GM21526 (cell line): ENCODE results near the gene NR2C2.
"Not testable (repeated sequence)": the region's sequence is repeated elsewhere in the genome, so short reads cannot be mapped to it uniquely, and the experiment has no call there.

Source experiments
- ATAC-seq: cut with Tn5 transposase; IDR thresholded peaks from one replicate; pipeline ENCODE4 v1.9.1; 2021; ENCODE audit warnings: moderate library complexity; ENCODE audit not compliant: unreplicated experiment, low FRiP score

NR2C2 gene

DNA sequence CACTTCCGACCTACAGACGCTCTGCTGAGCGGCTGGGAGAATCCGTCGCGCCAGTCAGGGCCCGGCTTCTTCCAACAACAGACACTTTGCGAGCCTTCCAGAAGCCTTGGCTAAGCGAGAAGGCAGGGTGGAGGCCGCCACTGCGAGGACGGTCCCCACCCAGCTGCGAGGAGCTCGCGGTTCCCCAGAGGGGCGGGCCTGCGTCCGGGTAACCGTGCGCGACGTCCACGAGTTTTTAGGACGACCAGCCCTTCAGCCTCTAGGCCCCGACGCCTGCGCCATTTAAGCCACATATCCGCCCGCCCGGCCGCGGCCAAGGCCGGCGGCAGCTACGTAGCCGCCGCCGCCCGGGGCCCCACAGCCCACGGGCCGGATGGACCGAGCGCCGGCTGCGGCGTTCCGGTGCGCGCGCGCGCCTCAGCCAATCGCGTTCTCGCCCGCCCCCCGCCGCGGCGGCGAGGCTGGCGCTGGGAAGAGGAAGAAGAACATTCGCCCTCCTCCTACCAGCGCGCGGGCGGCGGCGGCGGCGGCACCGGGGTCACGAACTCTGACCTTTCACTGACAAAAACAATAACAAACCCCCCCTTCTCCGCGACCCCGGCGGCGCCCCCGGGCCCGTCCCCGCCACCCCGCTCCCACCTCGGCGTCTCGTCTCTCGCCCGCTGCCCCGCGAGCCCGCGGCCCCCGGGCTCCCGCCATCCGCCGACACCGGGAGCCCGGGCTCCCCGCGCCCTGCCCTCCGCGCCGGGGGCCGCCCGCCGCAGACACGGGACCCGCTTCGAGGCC, at the start of gene NR2C2:
TSS of gene NR2C2 (plus strand) at position 484 of the 786 bp plus-strand sequence. CDS start 56,332 bp downstream, outside the sequence.
- peak; percentile 52 for ATAC-seq

DNA sequence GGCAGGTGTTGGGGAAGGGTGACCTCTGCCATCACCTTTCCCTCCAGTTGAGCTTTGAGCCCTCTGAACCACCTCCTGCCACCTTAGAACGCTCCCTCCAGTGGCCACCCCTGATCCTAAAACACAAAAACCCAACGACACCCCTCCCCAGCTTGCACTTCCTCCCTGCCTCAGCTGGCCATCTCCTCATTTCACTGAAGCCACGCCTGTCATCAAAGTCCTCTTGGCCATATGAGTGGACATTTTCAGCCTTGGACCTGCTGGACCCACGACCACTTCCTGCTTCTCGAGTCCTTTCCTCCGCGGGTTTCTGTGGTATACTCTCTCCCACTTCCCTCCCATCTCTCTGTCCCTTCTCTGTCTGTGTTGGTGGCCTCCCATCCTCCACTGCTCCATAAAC, 48.5 kb upstream of the NR2C2 start:
- no peak for ATAC-seq

GRCh38 chr3:14899993-14900618, 47.3 kb upstream of the NR2C2 start:
- ATAC-seq, result no peak

GRCh38 chr3:14900881-14901873, 46.2 kb upstream of the NR2C2 start:
- ATAC-seq, result no peak

GRCh38 chr3:14902719-14903118, 44.7 kb upstream of the NR2C2 start:
- ATAC-seq, result no peak

GRCh38 chr3:14903501-14903900, 43.9 kb upstream of the NR2C2 start:
- ATAC-seq, result not testable (repeated sequence)

GRCh38 chr3:14905055-14905657, 42.2 kb upstream of the NR2C2 start:
- ATAC-seq, result no peak

DNA sequence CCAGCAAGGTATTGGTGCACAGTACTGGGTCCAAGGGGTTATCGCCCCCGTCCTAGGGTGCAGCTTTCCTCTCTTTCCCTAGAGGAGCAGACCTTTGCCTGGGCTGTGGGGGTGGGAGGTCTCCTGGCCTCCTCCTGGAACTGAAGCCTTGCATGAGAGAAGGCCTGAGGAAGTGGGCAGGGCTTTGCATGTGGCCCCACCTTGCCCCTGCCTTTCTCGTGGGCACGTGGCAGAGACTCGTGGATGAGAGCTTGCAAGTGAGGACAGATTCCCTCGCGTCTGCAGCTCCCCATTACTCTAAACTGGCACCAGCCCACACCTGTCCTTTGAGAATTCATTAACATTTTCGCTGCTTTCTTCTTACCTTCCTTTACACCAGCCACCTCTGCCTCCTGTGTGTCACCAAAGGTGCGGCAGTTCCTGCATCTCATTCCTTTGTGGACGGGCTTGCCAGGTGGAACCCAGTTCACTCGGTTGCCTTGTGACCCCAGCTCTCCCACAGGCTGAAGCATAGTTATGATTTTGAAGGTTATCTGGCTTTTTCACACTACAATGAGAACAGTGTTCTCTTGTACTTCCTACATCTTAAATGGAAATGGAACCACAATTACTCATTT, 40.9 kb upstream of the NR2C2 start:
- ATAC-seq, result no peak

DNA sequence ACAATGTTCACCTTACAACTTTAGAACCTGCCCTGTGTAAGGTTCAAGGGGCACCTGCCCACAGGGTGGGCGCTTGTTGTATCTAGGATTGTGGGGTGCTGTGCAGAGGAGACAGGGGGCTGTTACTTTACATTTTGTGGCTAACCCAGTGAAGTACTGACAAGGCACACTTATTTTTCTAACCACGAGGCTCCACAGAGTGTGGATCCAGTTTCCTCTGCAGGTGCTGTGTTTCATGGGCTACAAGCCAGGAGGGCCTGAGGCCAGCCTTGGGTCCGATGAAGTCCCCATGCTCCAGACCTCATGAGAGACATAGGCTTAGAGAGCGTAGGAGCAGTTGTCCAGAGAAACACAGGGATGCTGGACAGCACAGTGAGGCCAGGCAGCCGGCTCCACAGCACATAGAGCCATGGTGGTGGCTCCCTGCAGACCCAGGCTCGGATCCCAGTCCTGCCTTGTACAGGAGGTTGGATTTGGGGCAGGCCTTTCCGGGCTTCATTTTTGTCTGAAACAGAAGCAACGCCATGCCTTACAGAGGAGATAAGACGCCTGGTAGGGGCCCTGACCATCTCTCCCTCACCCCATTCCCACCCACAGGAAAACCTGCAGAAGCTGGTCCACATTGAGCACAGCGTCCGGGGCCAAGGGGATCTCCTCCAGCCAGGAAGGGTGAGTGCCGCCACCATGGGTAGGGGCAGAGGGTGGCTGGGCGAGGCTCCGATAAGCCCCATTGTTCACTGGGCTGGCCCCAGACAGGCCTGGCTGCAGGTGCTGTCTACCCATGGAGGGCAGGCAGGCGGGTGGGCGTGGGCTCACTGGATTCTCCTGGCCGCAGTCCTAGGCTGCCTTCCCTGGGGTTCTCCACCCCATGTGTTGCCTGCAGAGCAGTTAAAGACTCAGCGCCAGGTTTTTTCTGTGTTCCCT, 40.1 kb upstream of the NR2C2 start:
- no peak for ATAC-seq

DNA sequence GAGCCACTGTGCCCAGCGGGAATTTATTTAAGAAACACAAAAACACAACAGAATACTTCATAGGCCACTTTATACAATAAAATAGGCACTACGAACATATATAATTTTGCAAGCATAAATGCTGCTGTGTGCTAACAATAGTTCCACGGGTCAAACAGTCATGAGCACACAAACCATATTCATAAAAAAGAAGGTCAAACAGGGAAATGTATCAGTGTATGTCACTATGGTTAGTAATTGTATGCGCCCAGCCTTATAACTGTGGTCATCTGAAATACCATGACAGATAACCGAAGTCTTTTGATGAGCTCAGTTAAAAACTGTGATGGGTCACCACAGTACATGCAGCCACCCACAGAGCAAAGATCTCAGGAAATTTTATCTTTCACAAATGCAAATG, 38.1 kb upstream of the NR2C2 start:
- no peak for ATAC-seq

DNA sequence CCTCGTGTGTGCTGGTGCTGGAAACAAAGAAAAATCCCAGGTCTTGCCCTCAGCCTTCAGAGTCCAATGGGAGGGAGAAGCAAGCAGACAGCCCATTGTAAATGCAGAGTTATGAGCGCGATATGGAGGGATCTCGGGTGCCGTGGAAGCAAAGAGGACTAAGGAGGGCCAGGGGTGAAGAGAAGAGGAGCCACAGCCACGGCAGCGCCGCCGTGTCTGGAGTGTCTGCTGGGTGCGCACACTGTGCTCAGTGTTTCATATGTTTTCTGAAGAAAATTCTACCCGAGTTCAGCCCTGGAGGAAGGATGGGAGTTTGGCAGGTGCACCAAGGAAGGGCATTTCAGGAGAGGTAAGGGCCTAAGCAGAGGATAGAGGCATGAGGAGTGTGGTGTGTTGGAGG, 35.7 kb upstream of the NR2C2 start:
- ATAC-seq, result no peak

DNA sequence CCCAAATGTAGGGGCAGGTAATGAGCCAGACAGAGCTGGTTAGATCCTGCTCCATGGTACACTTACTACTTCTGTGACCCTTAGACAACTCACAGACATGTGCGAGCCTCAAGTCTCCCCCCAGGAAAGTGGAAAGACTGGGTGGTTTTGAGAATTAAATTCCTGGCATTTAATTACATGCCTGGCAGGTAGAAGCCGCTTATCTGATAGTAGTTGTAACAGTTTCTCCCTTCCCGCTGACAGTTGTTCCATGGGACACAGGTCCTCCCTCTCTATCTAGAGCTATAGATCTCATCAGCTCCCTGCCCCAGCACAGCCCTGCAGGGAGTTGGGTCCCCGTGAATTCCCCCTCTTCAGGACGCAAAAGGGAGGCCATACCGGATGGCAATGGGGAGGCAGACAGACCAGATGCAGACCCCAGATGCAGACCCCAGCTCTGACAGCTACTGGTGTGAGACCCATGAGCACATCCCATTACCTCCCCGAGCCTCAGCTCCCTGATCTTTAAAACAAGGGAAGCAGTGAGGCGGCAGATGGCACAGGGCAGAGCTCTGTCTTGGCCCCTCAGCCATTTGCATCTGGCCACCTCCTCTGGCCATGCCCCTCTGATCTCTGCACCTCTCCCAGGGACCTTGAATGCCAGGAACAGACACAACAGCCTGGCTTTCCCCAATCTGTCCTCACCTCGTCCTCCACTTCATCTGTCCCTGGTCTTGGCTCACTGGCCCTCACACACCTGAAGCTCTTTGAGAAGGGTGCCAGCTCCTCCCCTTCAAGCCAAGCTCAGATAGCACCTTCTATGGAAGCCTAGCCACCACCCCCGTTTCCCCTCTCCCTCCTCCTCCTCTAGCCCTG, 34.1 kb upstream of the NR2C2 start:
- ATAC-seq, result no peak

DNA sequence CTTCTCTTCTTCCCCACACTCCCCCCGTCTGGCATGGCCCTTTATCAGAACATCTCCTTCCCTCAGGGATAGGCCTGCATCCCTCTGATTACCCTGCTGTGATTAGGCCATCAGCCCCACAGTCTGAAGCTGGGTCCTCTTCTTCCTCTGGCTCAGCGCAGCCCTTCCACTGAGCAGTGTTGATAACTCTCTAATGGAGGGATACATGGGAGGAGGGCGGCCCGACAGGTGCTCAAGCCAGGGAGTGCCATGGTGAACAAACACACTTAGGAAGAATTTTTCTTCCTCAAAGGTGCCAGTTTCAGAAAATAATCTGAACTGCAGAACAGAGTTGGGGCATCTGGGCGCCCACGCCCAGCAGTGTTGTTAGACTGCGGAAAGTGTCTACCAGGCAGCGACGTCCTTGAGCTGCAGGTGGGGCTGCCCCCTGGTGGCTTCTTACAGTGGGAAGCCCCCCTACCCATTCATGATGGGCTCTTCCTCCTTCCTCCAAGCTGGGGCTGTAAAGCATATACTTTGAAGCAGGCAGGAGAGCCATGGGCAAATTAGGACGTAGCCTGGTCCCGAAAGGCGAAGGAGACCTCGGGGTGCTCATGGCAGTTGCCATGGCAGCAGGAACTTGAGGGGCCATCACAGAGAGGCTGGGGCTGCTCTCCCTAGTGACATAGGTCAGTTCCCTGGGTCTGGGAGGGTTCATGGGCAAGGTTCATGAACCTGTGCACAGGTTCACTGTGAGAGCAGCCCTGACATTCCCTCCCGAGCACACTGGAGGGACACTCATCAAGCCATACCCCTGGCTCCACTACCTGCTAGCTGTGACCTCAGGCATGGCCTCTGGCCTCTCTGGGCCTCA, 33.2 kb upstream of the NR2C2 start:
- no peak for ATAC-seq

- no peak for ATAC-seq
Measured at GRCh38 chr3:14914779-14915117, 32.6 kb upstream of the NR2C2 start.

DNA sequence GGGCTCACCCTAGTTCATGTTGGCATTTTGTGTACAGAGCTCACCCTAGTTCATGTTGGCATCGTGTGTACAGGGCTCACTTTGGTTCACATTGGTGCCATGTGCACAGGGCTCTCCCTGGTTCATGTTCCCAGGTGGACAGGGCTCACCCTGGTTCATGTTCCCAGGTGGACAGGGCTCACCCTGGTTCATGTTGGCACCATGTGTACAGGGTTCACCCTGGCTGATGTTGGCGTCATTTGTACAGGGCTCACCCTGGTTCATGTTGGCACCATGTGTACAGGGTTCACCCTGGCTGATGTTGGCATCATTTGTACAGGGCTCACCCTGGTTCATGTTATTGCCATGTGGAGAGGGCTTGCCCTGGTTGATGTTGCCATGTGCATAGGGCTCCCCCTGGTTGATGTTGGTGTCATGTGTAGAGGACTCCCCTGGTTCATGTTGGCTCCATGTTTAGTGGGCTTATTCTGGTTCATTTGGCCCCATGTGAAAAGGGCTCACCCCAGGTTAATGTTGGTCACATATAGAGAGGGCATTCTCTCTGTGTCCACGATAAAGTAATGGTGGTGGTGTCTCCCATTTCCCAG, 31.7 kb upstream of the NR2C2 start:
- ATAC-seq, result no peak

DNA sequence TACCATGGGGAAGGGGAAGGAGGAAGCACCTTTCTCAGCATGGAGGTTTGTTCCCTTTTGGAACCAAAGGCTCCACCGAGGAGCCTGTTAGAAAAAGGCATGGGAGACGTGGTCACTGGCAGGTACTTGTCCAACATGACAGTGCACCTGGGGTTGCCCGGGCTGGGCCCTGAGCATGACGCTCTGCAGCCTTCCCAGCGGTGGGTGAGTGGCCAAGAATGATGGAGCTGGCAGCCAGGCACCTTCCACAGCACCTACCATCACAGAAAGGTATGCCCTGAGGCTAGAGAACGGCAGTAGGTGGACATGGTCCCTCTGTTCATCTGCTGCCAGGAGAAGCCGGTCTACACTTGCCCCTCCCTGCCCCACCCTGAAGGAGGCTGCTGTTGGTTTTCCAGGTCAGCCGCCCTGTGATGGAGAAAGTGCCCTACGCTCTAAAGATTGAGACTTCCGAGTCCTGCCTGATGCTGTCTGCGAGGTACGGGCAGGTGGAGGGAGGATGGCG, 29.0 kb upstream of the NR2C2 start:
- no peak for ATAC-seq

GRCh38 chr3:14920536-14920935, 26.8 kb upstream of the NR2C2 start:
- no peak for ATAC-seq
